SH-SY5Y (cell line): ENCODE data around the gene EIF4A3.

ENCODE experiments used
- GATA2 ChIP-seq: IDR thresholded peaks from 2 replicates; pipeline ENCODE4 v1.6.1; 2011; ENCODE audit warnings: mild to moderate bottlenecking, low read depth, low read length
- GATA3 ChIP-seq: IDR thresholded peaks from 2 replicates; pipeline ENCODE4 v1.6.1; 2011; ENCODE audit warnings: low read depth, mild to moderate bottlenecking, low read length, moderate library complexity

- TF ChIP-seq GATA2 (no peak), GATA3 (no peak)
These were observed 29.2 kb downstream of the EIF4A3 start for GRCh38 chr17:80117491-80118401.
